Activated CD8-positive, alpha-beta memory T cell treated with anti-CD3 and anti-CD28 coated beads for 4 hours (primary cell): ENCODE data around the gene TMEM209.
"Not testable (repeated sequence)": the region's sequence is repeated elsewhere in the genome, so short reads cannot be mapped to it uniquely, and the experiment has no call there.

Experiments
- DNase-seq, 2 donors: peaks; one replicate each; pipeline ENCODE4 v3.0.0-alpha.2; 2020; ENCODE audit warnings: low read depth in 2 of 2

TMEM209 gene

GRCh38 chr7:130162196-130162595 is 43.0 kb downstream of the TMEM209 start:
- DNase-seq = no peak

- DNase-seq = no peak
Observed at GRCh38 chr7:130160455-130160854, 44.8 kb downstream of the TMEM209 start.

DNA sequence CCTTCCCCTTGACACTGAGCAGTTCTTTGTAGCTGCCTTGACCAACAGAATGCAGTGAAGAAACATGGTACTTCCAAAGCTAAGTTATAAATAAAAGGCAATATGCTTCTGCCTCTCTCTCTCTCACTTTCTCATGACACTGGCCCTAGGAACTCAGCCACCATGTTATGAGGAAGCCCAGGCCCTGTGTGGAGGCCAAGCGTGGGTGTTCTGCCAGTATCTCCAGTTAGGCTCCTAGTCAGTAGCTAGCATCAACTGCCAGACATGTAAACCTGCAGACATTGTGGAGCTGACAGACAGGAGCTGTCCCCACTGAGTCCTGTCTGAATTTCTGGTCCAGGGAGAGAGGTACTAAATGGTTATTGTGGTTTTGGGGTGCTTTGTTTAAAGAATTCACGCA is 45.2 kb downstream of the TMEM209 start:
- no peak for DNase-seq

DNA sequence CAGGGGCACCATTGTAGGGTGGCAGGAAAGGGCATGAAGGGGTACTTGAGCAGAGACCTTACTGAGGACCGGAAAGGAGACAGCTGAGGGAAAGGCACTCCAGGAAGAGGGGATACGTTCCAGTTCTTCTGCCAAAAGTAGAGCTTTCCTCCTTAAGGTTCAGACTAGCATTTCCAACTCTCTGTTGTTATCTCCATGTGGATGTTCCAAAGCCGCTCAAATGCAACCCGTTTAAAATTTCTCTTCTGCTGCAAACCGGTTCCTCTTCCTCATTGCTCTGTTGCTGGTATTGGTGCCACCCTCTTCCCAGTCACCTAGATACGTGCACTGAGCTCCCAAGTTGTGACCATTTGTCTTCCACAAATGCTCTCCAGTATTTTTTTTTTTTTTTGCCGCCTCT is 47.5 kb downstream of the TMEM209 start:
- DNase-seq = no peak

GRCh38 chr7:130156140-130156539 is 49.1 kb downstream of the TMEM209 start:
- DNase-seq = no peak

DNA sequence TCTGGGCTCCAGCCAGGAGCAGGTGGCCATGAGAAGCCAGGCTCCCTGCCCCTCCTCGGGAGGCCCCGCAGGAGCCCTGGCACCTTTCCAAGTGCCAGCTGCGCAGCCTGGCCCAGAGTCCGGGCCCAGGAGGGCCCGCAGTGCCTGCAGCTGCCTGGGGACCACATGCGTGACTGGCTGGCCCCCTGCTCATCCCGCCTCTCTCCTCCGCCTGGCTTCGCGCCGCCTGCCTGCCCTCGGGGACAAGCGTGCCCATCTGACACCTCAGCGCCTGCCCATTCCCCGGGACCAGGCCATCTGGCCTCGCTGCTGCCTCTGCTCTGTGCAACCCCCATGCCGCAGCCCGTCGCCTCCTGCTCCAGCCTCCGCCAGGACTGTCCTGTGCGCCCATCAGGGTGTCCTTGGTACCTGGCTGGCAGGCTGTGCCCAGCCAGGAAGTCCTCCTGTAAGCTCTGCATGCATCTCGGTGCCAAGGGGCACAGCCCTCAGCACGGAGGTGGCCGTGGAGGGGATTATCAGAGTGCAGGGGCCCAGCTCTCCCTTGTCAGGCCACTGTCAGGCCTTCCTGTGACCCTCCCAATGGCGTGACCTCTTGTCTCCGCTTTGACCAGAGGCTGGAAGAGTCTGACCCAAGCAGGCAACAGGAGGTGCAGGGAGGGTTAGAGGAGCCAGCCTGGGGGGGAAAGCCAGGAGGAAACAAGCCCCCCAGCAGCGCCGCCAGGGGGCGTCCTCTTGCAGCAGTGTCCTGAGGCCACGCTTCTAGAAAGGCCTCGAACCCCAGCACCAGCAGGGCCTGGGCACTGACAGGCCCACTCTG is 50.5 kb downstream of the TMEM209 start:
- DNase-seq = no peak

GRCh38 chr7:130154131-130154500 is 51.1 kb downstream of the TMEM209 start:
- DNase-seq = no peak

- DNase-seq = no peak
Observed at GRCh38 chr7:130153211-130153908, 51.8 kb downstream of the TMEM209 start.

GRCh38 chr7:130152493-130153210 is 52.6 kb downstream of the TMEM209 start:
- DNase-seq = no peak

- no peak for DNase-seq
Observed at GRCh38 chr7:130151591-130152492, 53.4 kb downstream of the TMEM209 start.

DNA sequence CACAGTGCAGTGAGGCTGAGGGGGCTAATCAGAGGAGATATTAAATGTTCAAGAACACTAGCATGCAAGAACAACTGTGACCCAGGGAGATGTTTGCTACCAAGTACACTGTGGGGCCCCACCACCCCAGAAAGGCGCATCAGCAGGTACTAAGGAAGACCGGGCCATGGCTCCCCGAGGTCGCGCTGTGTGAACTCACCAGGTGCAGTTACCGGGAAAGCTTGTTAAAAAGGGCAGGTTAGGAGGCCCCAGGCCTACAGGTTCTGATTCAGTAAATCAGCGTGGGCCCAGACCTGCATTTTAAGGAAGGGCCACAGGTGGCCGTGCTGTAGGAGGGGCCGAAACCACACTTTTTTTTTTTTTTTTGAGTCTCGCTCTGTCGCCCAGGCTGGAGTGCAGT is 54.6 kb downstream of the TMEM209 start:
- DNase-seq = no peak

DNA sequence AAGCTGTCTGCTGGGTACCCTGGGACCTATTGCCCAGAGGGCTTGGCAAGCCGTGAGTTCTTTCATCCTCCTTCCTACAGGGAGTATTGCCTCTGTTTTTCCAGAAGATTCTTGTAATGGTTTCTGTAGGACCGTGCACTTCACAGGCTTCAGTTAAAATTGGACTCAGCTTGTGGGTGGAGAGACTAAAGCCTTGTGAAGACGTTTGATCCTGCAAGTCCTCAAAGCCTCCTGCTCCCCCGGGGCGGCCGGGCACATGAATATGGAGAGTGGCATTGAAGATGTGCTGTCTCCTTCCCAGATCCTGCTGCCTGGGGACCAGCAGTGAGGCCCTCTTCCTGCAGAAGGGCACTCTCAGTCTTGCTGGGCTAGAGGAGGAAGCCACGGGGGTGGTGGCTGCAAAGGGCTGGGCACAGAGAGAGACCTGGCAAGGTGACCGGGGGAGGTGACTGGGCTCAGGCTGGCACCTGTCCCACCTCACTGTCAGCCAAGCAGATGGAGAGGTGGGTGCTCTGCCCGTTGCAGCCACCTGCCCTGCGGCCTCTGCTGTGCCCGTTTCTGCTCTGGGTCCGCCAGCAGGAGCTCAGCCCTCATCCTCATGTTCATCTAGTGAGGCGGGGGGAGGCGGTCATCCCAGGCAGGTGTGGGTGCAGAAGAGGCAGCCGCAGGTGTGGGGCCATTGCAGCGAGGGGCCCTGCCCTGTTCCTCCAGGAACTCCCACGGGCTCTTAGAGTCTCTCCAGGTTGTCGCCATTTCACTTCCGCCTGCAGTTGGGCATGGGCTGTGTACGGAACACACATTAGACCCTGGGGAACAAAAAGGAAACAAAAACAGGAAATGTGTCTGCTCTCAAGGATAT is 55.7 kb downstream of the TMEM209 start:
- no peak for DNase-seq

- DNase-seq = no peak
Observed at GRCh38 chr7:130148561-130148960, 56.6 kb downstream of the TMEM209 start.

- DNase-seq = no peak
Observed at GRCh38 chr7:130147710-130148325, 57.4 kb downstream of the TMEM209 start.

DNA sequence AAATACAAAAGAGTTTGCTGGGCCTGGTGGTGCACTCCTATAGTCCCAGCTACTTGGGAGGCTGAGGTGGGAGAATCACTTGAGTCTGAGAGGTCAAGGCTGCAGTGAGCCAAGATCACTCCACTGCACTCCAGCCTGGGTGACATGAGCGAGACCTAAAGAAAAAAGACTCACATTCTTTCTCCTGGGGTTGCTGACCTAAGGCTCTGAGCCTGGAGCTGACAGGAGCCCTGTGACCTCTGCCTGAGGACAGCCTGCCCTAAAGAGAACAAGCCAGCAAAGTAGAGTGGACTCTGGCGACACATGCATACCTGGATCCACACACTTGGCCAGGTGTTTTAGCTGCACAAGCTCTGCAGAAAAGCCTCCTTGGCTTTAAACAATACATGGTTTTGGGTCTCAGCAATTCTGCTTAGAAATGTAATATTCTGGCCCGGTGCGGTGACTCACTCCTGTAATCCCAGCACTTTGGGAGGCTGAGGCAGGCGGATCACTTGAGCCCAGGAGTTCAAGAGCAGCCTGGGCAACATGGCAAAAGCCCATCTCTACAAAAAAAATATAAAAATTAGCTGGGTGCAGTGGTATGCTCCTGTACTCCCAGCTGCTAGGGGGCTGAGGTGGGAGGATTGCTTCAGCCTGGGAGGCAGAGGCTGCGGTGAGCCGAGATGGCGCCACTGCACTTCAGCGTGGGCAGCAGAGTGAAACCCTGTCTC is 58.4 kb downstream of the TMEM209 start:
- no peak for DNase-seq

GRCh38 chr7:130146142-130146541 is 59.1 kb downstream of the TMEM209 start:
- DNase-seq = not testable (repeated sequence)

DNA sequence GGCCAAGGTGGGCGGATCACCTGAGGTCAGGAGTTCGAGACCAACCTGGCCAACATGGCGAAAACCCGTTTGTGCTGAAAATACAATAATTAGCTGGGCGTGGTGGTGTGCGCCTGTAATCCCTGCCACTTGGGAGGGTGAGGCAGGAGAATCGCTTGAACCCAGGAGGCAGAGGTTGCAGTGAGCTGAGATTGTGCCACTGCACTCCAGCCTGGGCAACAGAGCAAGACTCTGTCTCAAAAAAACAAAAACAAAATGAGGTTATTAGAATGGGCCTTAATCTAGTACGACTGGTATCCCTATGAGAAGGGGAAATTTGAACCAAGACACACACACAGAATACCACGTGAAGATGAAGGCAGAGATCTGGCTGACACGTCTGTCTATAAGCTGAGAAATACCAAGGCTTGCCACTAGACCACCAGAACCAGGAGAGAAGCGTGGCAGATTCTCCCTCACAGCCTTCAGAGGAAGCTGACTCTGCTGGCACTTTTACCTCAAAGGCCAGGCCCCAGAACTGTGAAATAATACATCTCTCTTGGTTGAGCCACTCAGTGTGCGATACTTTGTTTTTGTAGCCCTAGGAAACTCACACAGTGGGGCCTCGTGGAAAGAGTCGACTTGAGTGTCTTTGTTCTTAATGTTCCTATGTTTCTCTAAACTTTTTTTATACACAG is 59.6 kb downstream of the TMEM209 start:
- no peak for DNase-seq

DNA sequence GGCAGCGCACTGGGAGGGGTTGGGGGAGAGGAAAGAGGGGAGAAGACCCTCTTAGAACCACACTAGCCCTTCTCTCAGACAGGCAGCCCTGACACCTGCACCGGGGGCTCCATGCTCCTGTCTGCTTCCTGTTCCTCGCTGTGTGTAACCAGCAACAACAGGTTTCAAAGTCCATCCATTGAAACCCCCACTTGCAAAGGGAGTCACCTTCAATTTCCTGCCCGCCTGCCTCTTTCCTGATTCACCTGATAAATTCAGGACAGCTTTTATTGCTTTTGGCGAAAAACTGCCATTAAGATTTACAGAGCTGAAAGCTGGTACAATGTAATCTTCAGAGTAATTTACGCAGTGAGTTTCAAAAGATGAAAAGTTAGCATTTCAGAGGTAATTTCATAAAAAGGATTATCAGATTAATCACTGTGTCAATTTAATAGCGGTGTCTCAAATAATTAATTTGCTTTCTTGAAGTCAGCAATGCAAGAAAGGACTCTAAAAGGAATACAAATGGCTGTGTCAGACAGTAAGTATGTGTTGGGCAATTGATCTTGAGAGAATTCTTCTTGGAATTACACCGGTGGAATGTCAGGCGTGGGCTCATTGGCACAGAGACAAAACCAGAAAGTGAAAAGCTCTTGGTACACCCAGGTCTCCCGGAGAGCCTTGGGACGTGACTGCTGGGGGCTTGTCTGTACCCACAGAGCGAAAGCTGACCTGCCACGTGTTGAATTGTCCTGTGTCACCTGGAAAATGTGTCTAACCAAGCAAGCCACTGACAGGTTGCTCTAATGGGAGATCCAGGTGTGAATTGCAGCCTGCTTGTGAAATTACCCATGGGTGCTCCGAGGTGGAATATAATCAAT is 60.7 kb downstream of the TMEM209 start:
- DNase-seq = no peak
